ENCODE measurements around the gene C9.

DNA sequence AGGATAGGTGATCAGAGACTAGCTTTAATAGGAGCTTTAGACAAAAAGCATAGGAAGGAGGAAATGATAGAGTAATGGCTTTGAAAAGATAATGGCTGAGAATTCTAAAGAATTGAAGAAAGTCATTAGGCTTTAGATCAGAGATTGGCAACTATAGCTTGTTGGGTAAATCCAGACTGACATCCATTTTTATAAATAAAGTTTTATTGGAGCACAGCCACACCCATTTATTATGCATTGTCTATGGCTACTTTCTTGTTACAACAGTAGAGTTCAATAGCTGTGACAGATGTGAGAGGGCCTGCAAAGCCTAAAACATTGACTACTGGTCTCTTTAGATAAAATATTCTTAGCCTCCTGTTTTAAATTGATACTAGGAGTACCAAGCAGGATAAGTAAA is 104.2 kb downstream of the C9 start:
- no peak for TF ChIP-seq EZH2 (IDR thresholded peaks at IDR 0.05; ENCODE audit: low read depth, unreplicated experiment)
- TF ChIP-seq CTCF (conservative IDR thresholded peaks at IDR 0.05; ENCODE audit: low read depth in 2 of 2), result no peak
- TF ChIP-seq EZH2phosphoT487 (IDR thresholded peaks at IDR 0.05; ENCODE audit: unreplicated experiment), result no peak

Data from GM23338 (cell line).